GM18499 (cell line): ENCODE data around the gene NADK2.

ENCODE experiments used
- ATAC-seq: cut with Tn5 transposase; IDR thresholded peaks from one replicate; pipeline ENCODE4 v1.9.1; 2021; ENCODE audit warnings: moderate number of reproducible peaks; ENCODE audit not compliant: insufficient read depth, unreplicated experiment

Gene NADK2

GRCh38 chr5:36172599-36172998 is 69.1 kb downstream of the NADK2 start:
- no peak for ATAC-seq

- no peak for ATAC-seq
Measured at GRCh38 chr5:36170832-36171424, 70.8 kb downstream of the NADK2 start.

- no peak for ATAC-seq
Measured at GRCh38 chr5:36168737-36169136, 73.0 kb downstream of the NADK2 start.

GRCh38 chr5:36164461-36164860 is 77.3 kb downstream of the NADK2 start:
- no peak for ATAC-seq

GRCh38 chr5:36162810-36163486 is 78.8 kb downstream of the NADK2 start:
- ATAC-seq = no peak

- ATAC-seq = no peak
Measured at GRCh38 chr5:36161361-36161760, 80.4 kb downstream of the NADK2 start.

- no peak for ATAC-seq
Measured at GRCh38 chr5:36160617-36161016, 81.1 kb downstream of the NADK2 start.

GRCh38 chr5:36158144-36158543 is 83.6 kb downstream of the NADK2 start:
- ATAC-seq = no peak

- no peak for ATAC-seq
Measured at GRCh38 chr5:36156619-36157018, 85.1 kb downstream of the NADK2 start.

GRCh38 chr5:36156121-36156601 is 85.6 kb downstream of the NADK2 start:
- ATAC-seq = no peak

GRCh38 chr5:36155291-36155690 is 86.4 kb downstream of the NADK2 start:
- no peak for ATAC-seq

GRCh38 chr5:36153726-36154125 is 88.0 kb downstream of the NADK2 start:
- ATAC-seq = no peak

GRCh38 chr5:36153298-36153677 is 88.4 kb downstream of the NADK2 start:
- no peak for ATAC-seq

GRCh38 chr5:36152324-36153297 is 89.1 kb downstream of the NADK2 start:
- ATAC-seq = no peak

GRCh38 chr5:36151434-36152323 is 90.0 kb downstream of the NADK2 start, which contains the start of the genes LMBRD2 and SKP2:
TSS of gene LMBRD2 (minus strand) at chr5:36151887. CDS start at chr5:36143349, 8,538 bp downstream.
TSS of gene SKP2 (plus strand) at chr5:36152111. CDS start at chr5:36152263, 152 bp downstream.
- peak; percentile 98 for ATAC-seq

- ATAC-seq = no peak
Measured at GRCh38 chr5:36150676-36151433, 90.9 kb downstream of the NADK2 start.

- ATAC-seq = no peak
Measured at GRCh38 chr5:36147681-36148080, 94.0 kb downstream of the NADK2 start.

GRCh38 chr5:36146390-36146789 is 95.3 kb downstream of the NADK2 start:
- ATAC-seq = no peak

GRCh38 chr5:36145311-36145710 is 96.4 kb downstream of the NADK2 start:
- no peak for ATAC-seq
